KMS-11 (cell line): ENCODE measurements around the gene RIMS1.

Experiments used
- H2AFZ ChIP-seq: fragments of 200-600 bp; sonication (generic); 2 replicates; pipeline ENCODE4 v1.6.1; 2016; ENCODE audit warnings: antibody characterized with exemption, mixed run types, low read depth
- H3K27ac ChIP-seq: fragments of 200-600 bp; sonication (generic); 2 replicates; pipeline ENCODE4 v1.6.1; 2016; ENCODE audit warnings: mild to moderate bottlenecking, mixed run types
- H3K27me3 ChIP-seq: fragments of 200-600 bp; sonication (generic); 2 replicates; pipeline ENCODE4 v1.6.1; 2017; ENCODE audit warnings: mild to moderate bottlenecking, low read depth, mixed run types, moderate library complexity; ENCODE audit not compliant: insufficient read depth
- H3K36me3 ChIP-seq: fragments of 200-600 bp; sonication (generic); 2 replicates; pipeline ENCODE4 v1.6.1; 2017; ENCODE audit warnings: mild to moderate bottlenecking, mixed run types; ENCODE audit not compliant: insufficient read depth
- H3K4me1 ChIP-seq: fragments of 200-600 bp; sonication (generic); 2 replicates; pipeline ENCODE4 v1.6.1; 2016; ENCODE audit warnings: mild to moderate bottlenecking, low read depth, mixed run types; ENCODE audit not compliant: poor library complexity, severe bottlenecking
- H3K4me2 ChIP-seq: fragments of 200-600 bp; sonication (generic); 2 replicates; pipeline ENCODE4 v1.7.0; 2016; ENCODE audit warnings: mild to moderate bottlenecking, mixed run types
- H3K4me3 ChIP-seq: fragments of 200-600 bp; sonication (generic); IDR thresholded peaks from 2 replicates; pipeline ENCODE4 v1.6.1; 2017; ENCODE audit warnings: low read depth, low read length, mixed read lengths; ENCODE audit not compliant: insufficient read depth
- H3K79me2 ChIP-seq: fragments of 200-600 bp; sonication (generic); 2 replicates; pipeline ENCODE4 v1.6.1; 2016; ENCODE audit warnings: low read depth, mixed run types; ENCODE audit not compliant: insufficient read depth
- H3K9ac ChIP-seq: fragments of 200-600 bp; sonication (generic); 2 replicates; pipeline ENCODE4 v1.6.1; 2016; ENCODE audit warnings: mild to moderate bottlenecking, mixed run types
- H4K20me1 ChIP-seq: fragments of 200-600 bp; sonication (generic); 2 replicates; pipeline ENCODE4 v1.6.1; 2016; ENCODE audit warnings: mild to moderate bottlenecking, mixed run types; ENCODE audit not compliant: insufficient read depth
- CTCF ChIP-seq: fragments of 200-600 bp; sonication (generic); conservative IDR thresholded peaks from 2 replicates; pipeline ENCODE4 v1.6.1; 2017; ENCODE audit warnings: low read depth, mild to moderate bottlenecking, antibody characterized with exemption, low read length, moderate library complexity, mixed read lengths

Gene RIMS1

GRCh38 chr6:72363844-72364740, 477.7 kb downstream of the RIMS1 start:
- H3K36me3 ChIP-seq, result no peaks in the 10 kb centered on the region
- H2AFZ ChIP-seq, result no peak overlapping the region
- no peak overlapping the region for H3K4me3 ChIP-seq
- H3K27me3 ChIP-seq, result no peaks in the 10 kb centered on the region
- H3K27ac ChIP-seq, result no peak overlapping the region
- no peak for TF ChIP-seq CTCF
- no peak overlapping the region for H3K9ac ChIP-seq
- no peaks in the 10 kb centered on the region for H3K79me2 ChIP-seq
- no peaks in the 10 kb centered on the region for H3K4me1 ChIP-seq
- H3K4me2 ChIP-seq, result no peak overlapping the region
- H4K20me1 ChIP-seq, result no peaks in the 10 kb centered on the region

- Histone ChIP-seq H3K4me2 (no peak overlapping the region), H3K4me3 (no peak overlapping the region), H3K27me3 (no peaks in the 10 kb centered on the region), H4K20me1 (no peaks in the 10 kb centered on the region), H3K4me1 (no peaks in the 10 kb centered on the region), H2AFZ (no peak overlapping the region), H3K9ac (no peak overlapping the region), H3K79me2 (no peaks in the 10 kb centered on the region), H3K27ac (no peak overlapping the region), H3K36me3 (no peaks in the 10 kb centered on the region)
- TF ChIP-seq CTCF, result no peak
Measured at GRCh38 chr6:72365773-72366172, 479.4 kb downstream of the RIMS1 start.

GRCh38 chr6:72367439-72367838, 481.1 kb downstream of the RIMS1 start:
- Histone ChIP-seq H3K4me1 (no peaks in the 10 kb centered on the region), H3K4me2 (no peak overlapping the region), H2AFZ (no peak overlapping the region), H3K36me3 (no peaks in the 10 kb centered on the region), H3K4me3 (no peak overlapping the region), H4K20me1 (no peaks in the 10 kb centered on the region), H3K27ac (no peak overlapping the region), H3K9ac (no peak overlapping the region), H3K27me3 (no peaks in the 10 kb centered on the region), H3K79me2 (no peaks in the 10 kb centered on the region)
- no peak for TF ChIP-seq CTCF

GRCh38 chr6:72371473-72371872, 485.1 kb downstream of the RIMS1 start:
- no peak overlapping the region for H3K4me3 ChIP-seq
- H3K36me3 ChIP-seq, result no peaks in the 10 kb centered on the region
- H3K79me2 ChIP-seq, result no peaks in the 10 kb centered on the region
- H3K9ac ChIP-seq, result no peak overlapping the region
- no peak overlapping the region for H3K27ac ChIP-seq
- no peak for TF ChIP-seq CTCF
- no peaks in the 10 kb centered on the region for H3K4me1 ChIP-seq
- H3K4me2 ChIP-seq, result no peak overlapping the region
- no peaks in the 10 kb centered on the region for H3K27me3 ChIP-seq
- H2AFZ ChIP-seq, result no peak overlapping the region
- H4K20me1 ChIP-seq, result no peaks in the 10 kb centered on the region
